K562 (cell line): ENCODE measurements around the gene NETO1. TPM values are rescaled to one million over a fixed set of nuclear protein-coding genes. Genes with fewer than 3 reads are reported as not detected.

Experiments
- ATAC-seq: fragments of 200-7000 bp; cut with Tn5 transposase; 3 replicates; pipeline ENCODE4 v1.9.1; 2020; ENCODE audit warnings: moderate library complexity
- BruUV-seq: library from RNA; stranded (reverse); fragments of 400-500 nt; replicated peaks from 2 replicates; lab custom pipeline; 2021; lab: Mats Ljungman, UMichigan
- CTCF ChIA-PET: fragments of 300-600 bp; formaldehyde crosslinking; extraction: SDS; loops from one replicate; lab custom pipeline; 2021; ENCODE audit warnings: low intra/inter-chr PET ratio; lab: Yijun Ruan, JAX
- POLR2A ChIA-PET: fragments of 300-600, 350-650 bp; sonication (Branson Sonifier 250); formaldehyde crosslinking; extraction: SDS; loops from one replicate; lab custom pipeline; 2021; ENCODE audit warnings: antibody characterized with exemption, inconsistent platforms; lab: Yijun Ruan, JAX
- DNase-seq, 4 experiments: peaks; one replicate each; pipeline versions ENCODE4 v3.0.0 to v3.0.0-alpha.2; 2011 to 2018; ENCODE audit warnings: low spot score in 3 of 4, mixed read lengths in 3 of 4; ENCODE audit errors: extremely low read depth in 1 of 4
- FAIRE-seq: peaks from 2 replicates; lab custom pipeline; 2011; peaks lifted over from hg19 to GRCh38; lab: Jason Lieb, UNC
- H2AFZ ChIP-seq: 2 replicates; pipeline ENCODE4 v1.6.0; 2011; ENCODE audit warnings: low read depth, low read length, control low read depth, inconsistent platforms
- H3K27ac ChIP-seq: fragments of 200-600 bp; 3 replicates; pipeline ENCODE4 v1.8.0; 2011; ENCODE audit warnings: low read depth, mild to moderate bottlenecking, control low read depth, inconsistent platforms, low read length, moderate library complexity, mixed read lengths; ENCODE audit errors: extremely low read depth
- H3K27me3 ChIP-seq, 2 experiments: fragments of 300-600 bp in 1 of 2; 2 replicates in 1 of 2; 3 replicates in 1 of 2; pipeline versions ENCODE4 v1.6.0 to v1.8.0; 2011; ENCODE audit warnings: inconsistent platforms in 2 of 2, low read length in 2 of 2, mild to moderate bottlenecking in 1 of 2, mixed read lengths in 1 of 2, moderate library complexity in 1 of 2; ENCODE audit not compliant: control insufficient read depth in 2 of 2, insufficient read depth in 2 of 2
- H3K36me3 ChIP-seq: fragments of 300-600 bp; 3 replicates; pipeline ENCODE4 v1.8.0; 2011; ENCODE audit warnings: mild to moderate bottlenecking, low read length, inconsistent platforms; ENCODE audit not compliant: control insufficient read depth, insufficient read depth
- H3K4me1 ChIP-seq, 2 experiments: fragments of 200-600 bp in 1 of 2; replicated peaks in 1 of 2; 2 replicates in 1 of 2; 3 replicates in 1 of 2; pipeline versions ENCODE4 v1.5.1 to v1.8.0; 2011; ENCODE audit warnings: inconsistent platforms in 2 of 2, low read length in 2 of 2, mild to moderate bottlenecking in 1 of 2, mixed read lengths in 1 of 2, moderate library complexity in 1 of 2; ENCODE audit not compliant: control insufficient read depth in 2 of 2, insufficient read depth in 2 of 2
- H3K4me2 ChIP-seq: 2 replicates; pipeline ENCODE4 v1.6.1; 2011; ENCODE audit warnings: low read length, control low read depth, inconsistent platforms, mixed read lengths; ENCODE audit not compliant: insufficient read depth
- H3K4me3 ChIP-seq: fragments of 200-600 bp; sonication (generic), shearing (Covaris generic); 2 replicates; pipeline ENCODE4 v1.5.1; 2016; ENCODE audit warnings: control low read depth, inconsistent platforms
- H3K79me2 ChIP-seq: fragments of 200-600 bp; 3 replicates; pipeline ENCODE4 v1.8.0; 2011; ENCODE audit warnings: low read length, inconsistent platforms; ENCODE audit not compliant: control insufficient read depth, insufficient read depth
- H3K9ac ChIP-seq, 2 experiments: 2 replicates each; pipeline versions ENCODE4 v1.6.0 to v1.6.1; 2011; ENCODE audit warnings: low read depth in 2 of 2, low read length in 2 of 2, control low read depth in 1 of 2, inconsistent platforms in 1 of 2, mild to moderate bottlenecking in 1 of 2, mixed read lengths in 1 of 2; ENCODE audit not compliant: insufficient read depth in 1 of 2
- H3K9me1 ChIP-seq: one replicate; pipeline ENCODE4 v1.6.0; 2011; ENCODE audit warnings: inconsistent platforms, mild to moderate bottlenecking, low read length, moderate library complexity; ENCODE audit not compliant: control insufficient read depth, insufficient read depth
- H3K9me3 ChIP-seq: replicated peaks from 2 replicates; pipeline ENCODE4 v1.5.1; 2011; ENCODE audit warnings: low read depth, low read length, inconsistent platforms; ENCODE audit not compliant: control insufficient read depth, insufficient read depth
- H4K20me1 ChIP-seq: replicated peaks from 2 replicates; pipeline ENCODE4 v1.6.1; 2011; ENCODE audit warnings: low read length, inconsistent platforms, mixed read lengths; ENCODE audit not compliant: control insufficient read depth, insufficient read depth
- MYC ChIP-seq, 2 experiments: fragments of 250-450 bp in 1 of 2; sonication (Bioruptor Pico) in 1 of 2; IDR thresholded peaks; 2 replicates each; pipeline versions ENCODE4 v1.5.1 to v1.6.1; 2012 to 2021; ENCODE audit warnings: low read depth in 2 of 2, borderline replicate concordance in 1 of 2, improper control_type of control experiment in 1 of 2, low read length in 1 of 2, mild to moderate bottlenecking in 1 of 2, moderate library complexity in 1 of 2
- PTBP1 ChIP-seq: fragments of 200-400 bp; formaldehyde crosslinking; IDR thresholded peaks from 2 replicates; pipeline ENCODE4 v1.6.1; 2017; ENCODE audit warnings: low read depth, low read length
- ZNF668 ChIP-seq: fragments of 250-450 bp; sonication (Bioruptor Pico); IDR thresholded peaks from 2 replicates; pipeline ENCODE4 v1.8.0; 2022; ENCODE audit warnings: mild to moderate bottlenecking, inconsistent platforms
- WGBS: fragments of 100-300 bp; shearing (Covaris generic); methylation state at CpG from one replicate; pipeline ENCODE4 v1.1.6; 2016; ENCODE audit warnings: low coverage, mixed read lengths; ENCODE audit not compliant: insufficient coverage; ENCODE audit errors: missing lambda C conversion rate; 5-methylcytosine and 5-hydroxymethylcytosine counted together
- in situ Hi-C: fragments of 300-500 bp; cut with MboI; formaldehyde crosslinking; loops from 4 replicates; pipeline ENCODE4 v1.15.0; 2018; ENCODE audit warnings: inconsistent platforms, mixed read lengths
- intact Hi-C: fragments of 100-400 bp; cut with micrococcal nuclease; formaldehyde crosslinking; loops from 2 replicates; pipeline ENCODE4 v1.14.2; 2022
- microRNA-seq: library from miRNA; unstranded; fragments of <30 nt; microRNA quantifications from one replicate; pipeline ENCODE4, GENCODE V29; 2018; ENCODE audit warnings: borderline microRNAs expressed
- polyA plus RNA-seq, 8 experiments: library from polyadenylated mRNA; depleted of rRNA in 4 of 8; stranded (reverse) in 5 of 8; unstranded in 3 of 8; fragments of >200 nt; fragmentation: Nextera tagmentation in 2 of 8; fragmentation: Illumina TruSeq in 1 of 8; extraction: Ambion mirVana in 2 of 8; extraction: Trizol in 1 of 8; gene quantifications; 2 replicates each; pipeline versions ENCODE4 v1.2.1 to v1.2.3, GENCODE V29; 2011 to 2014; ENCODE audit warnings: inconsistent platforms in 1 of 8, missing spikeins in 1 of 8
- small RNA-seq: library from RNA; depleted of rRNA; stranded (forward); fragments of <200 nt; gene quantifications from one replicate; pipeline ENCODE3, GENCODE V24; 2014
- total RNA-seq, 7 experiments: library from RNA; depleted of rRNA in 6 of 7; stranded (reverse); fragments of >200 nt in 6 of 7; fragmentation: Illumina TruSeq in 2 of 7; extraction: Trizol in 2 of 7; gene quantifications; 2 replicates each; pipeline versions ENCODE4 v1.2.1 to v1.2.3, GENCODE V29; 2011 to 2021; ENCODE audit warnings: low replicate concordance in 1 of 7
- TF ChIP-seq, protein P1 (sequence below): IDR thresholded peaks from 2 replicates; pipeline ENCODE4 v1.6.1; 2011; ENCODE audit not compliant: insufficient read length; ENCODE audit errors: extremely low read depth

NETO1 gene
- total and polyA plus RNA-seq, 9 of the 15 experiments (the other 6 are each of a cell fraction or from before 2014, with no cell fraction given) = not detected

GRCh38 chr18:72697706-72698105 is 170.1 kb downstream of the NETO1 start:
- H3K9me1 ChIP-seq = no peaks in the 10 kb centered on the region
- 0% methylated on average over 5 of the region's 6 CpGs for WGBS
- no peaks in the 10 kb centered on the region for H4K20me1 ChIP-seq
- H3K27ac ChIP-seq = no peak overlapping the region
- no peak overlapping the region for H3K4me2 ChIP-seq
- FAIRE-seq (no peak), DNase-seq (no peak), ATAC-seq (no peak)
- BruUV-seq = no TSS peak
- H3K4me3 ChIP-seq = no peak overlapping the region
- H3K4me1 ChIP-seq = no peaks in the 10 kb centered on the region
- intact Hi-C loops = no loop called here
- H3K9ac ChIP-seq = no peak overlapping the region
- CTCF ChIA-PET = no interaction called here
- no peaks in the 10 kb centered on the region for H3K9me3 ChIP-seq
- no peaks in the 10 kb centered on the region for H3K27me3 ChIP-seq
- TF ChIP-seq MYC (IDR thresholded peaks at IDR 0.05; ENCODE audit: low read depth, low read length) (no peak), MYC (CRISPR knock-in tag; IDR thresholded peaks at IDR 0.05; ENCODE audit: borderline replicate concordance, low read depth) (no peak)
- TF ChIP-seq, protein P1, sequence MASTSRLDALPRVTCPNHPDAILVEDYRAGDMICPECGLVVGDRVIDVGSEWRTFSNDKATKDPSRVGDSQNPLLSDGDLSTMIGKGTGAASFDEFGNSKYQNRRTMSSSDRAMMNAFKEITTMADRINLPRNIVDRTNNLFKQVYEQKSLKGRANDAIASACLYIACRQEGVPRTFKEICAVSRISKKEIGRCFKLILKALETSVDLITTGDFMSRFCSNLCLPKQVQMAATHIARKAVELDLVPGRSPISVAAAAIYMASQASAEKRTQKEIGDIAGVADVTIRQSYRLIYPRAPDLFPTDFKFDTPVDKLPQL = no peak
- H3K36me3 ChIP-seq = no peaks in the 10 kb centered on the region
- no peak overlapping the region for H2AFZ ChIP-seq
- in situ Hi-C loops = no loop called here
- POLR2A ChIA-PET = no interaction called here
- H3K79me2 ChIP-seq = no peaks in the 10 kb centered on the region

DNA sequence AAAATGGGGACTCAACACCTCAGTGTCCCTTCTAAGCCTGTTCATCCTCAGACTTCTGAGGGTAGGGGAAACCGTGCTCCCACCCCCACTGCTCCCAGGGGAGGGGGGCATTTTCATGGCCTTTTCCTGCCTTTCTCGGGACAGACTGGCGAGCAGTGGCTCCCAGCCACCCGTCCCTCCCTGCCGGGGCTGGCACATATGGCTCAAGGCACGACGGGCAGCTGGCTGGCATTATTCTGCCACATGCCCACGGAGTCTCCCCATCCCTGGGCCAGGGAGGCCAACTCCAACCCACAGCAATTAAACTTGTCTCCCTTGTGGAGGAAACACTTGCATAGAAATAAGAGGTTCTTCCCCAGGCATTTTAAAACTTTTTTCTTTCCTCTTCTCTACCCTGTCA is 175.2 kb downstream of the NETO1 start:
- no peak overlapping the region for H3K9ac ChIP-seq
- no peaks in the 10 kb centered on the region for H3K27me3 ChIP-seq
- ATAC-seq (no peak), DNase-seq (no peak), FAIRE-seq (no peak)
- H3K9me1 ChIP-seq = no peaks in the 10 kb centered on the region
- no peak overlapping the region for H2AFZ ChIP-seq
- intact Hi-C loops (no loop called here), in situ Hi-C loops (no loop called here)
- CTCF ChIA-PET = no interaction called here
- no peak overlapping the region for H3K4me3 ChIP-seq
- no peaks in the 10 kb centered on the region for H3K79me2 ChIP-seq
- no peak overlapping the region for H3K4me2 ChIP-seq
- no peaks in the 10 kb centered on the region for H4K20me1 ChIP-seq
- H3K36me3 ChIP-seq = no peaks in the 10 kb centered on the region
- WGBS = 0% methylated on average over 5 of the region's 8 CpGs
- BruUV-seq = no TSS peak
- H3K27ac ChIP-seq = no peak overlapping the region
- TF ChIP-seq ZNF668 (CRISPR knock-in tag) (no peak), PTBP1 (no peak)
- TF ChIP-seq, protein P1 = no peak
- no peaks in the 10 kb centered on the region for H3K9me3 ChIP-seq
- H3K4me1 ChIP-seq = no peaks in the 10 kb centered on the region
- POLR2A ChIA-PET = no interaction called here

Small RNA genes within 50 kb of the gene (microRNA-seq; reads per million reads assigned to microRNA genes)
- gene MIR548AV = not detected

Small RNA genes within 50 kb of the gene (small RNA-seq; reads per million reads assigned to genes)
- 0.11 reads per million for gene MIR548AV
- gene RNA5SP460 = 4.7 reads per million, percentile 92 among the genes with 10 or more reads in this experiment
